Ishikawa (cell line): ENCODE measurements around the gene CPVL.

Source experiments
- CEBPB ChIP-seq: IDR thresholded peaks from 2 replicates; pipeline ENCODE4 v1.6.1; 2012
- CREB1 ChIP-seq: IDR thresholded peaks from 2 replicates; pipeline ENCODE4 v1.6.1; 2012; ENCODE audit warnings: low read depth
- EGR1 ChIP-seq: IDR thresholded peaks from 2 replicates; pipeline ENCODE4 v1.6.1; 2012
- EP300 ChIP-seq: IDR thresholded peaks from 2 replicates; pipeline ENCODE4 v1.6.1; 2012; ENCODE audit warnings: borderline replicate concordance
- FOXM1 ChIP-seq: IDR thresholded peaks from 2 replicates; pipeline ENCODE4 v1.6.1; 2012; ENCODE audit warnings: low read depth, borderline replicate concordance
- MAX ChIP-seq: IDR thresholded peaks from 2 replicates; pipeline ENCODE4 v1.6.1; 2012
- NFIC ChIP-seq: IDR thresholded peaks from 2 replicates; pipeline ENCODE4 v1.6.1; 2012
- RAD21 ChIP-seq: IDR thresholded peaks from 2 replicates; pipeline ENCODE4 v1.6.1; 2012; ENCODE audit warnings: low read depth
- REST ChIP-seq: IDR thresholded peaks from 2 replicates; pipeline ENCODE4 v1.6.1; 2012; ENCODE audit warnings: low read depth, mild to moderate bottlenecking
- TAF1 ChIP-seq: IDR thresholded peaks from 2 replicates; pipeline ENCODE4 v1.6.1; 2012; ENCODE audit warnings: low read depth, mild to moderate bottlenecking
- TCF12 ChIP-seq: IDR thresholded peaks from 2 replicates; pipeline ENCODE4 v1.6.1; 2012; ENCODE audit warnings: low read depth
- TEAD4 ChIP-seq: IDR thresholded peaks from 2 replicates; pipeline ENCODE4 v1.6.1; 2012
- USF1 ChIP-seq: IDR thresholded peaks from 2 replicates; pipeline ENCODE4 v1.6.1; 2012
- YY1 ChIP-seq: IDR thresholded peaks from 2 replicates; pipeline ENCODE4 v1.6.1; 2012; ENCODE audit warnings: low read depth
- ZBTB7A ChIP-seq: IDR thresholded peaks from 2 replicates; pipeline ENCODE4 v1.6.1; 2012; ENCODE audit warnings: low read depth

The CPVL gene

GRCh38 chr7:29077854-29078253, 68.5 kb downstream of the CPVL start:
- TF ChIP-seq REST (no peak), EGR1 (no peak), MAX (no peak), ZBTB7A (no peak), FOXM1 (no peak), CREB1 (no peak), USF1 (no peak), TAF1 (no peak), YY1 (no peak), TCF12 (no peak), EP300 (no peak), NFIC (no peak), RAD21 (no peak), TEAD4 (no peak), CEBPB (no peak)

GRCh38 chr7:29077176-29077575, 69.2 kb downstream of the CPVL start:
- TF ChIP-seq REST (no peak), CREB1 (no peak), EGR1 (no peak), YY1 (no peak), CEBPB (no peak), TCF12 (no peak), TAF1 (no peak), USF1 (no peak), NFIC (no peak), RAD21 (no peak), ZBTB7A (no peak)

GRCh38 chr7:29076631-29077030, 69.7 kb downstream of the CPVL start:
- TF ChIP-seq MAX (no peak), EGR1 (no peak), FOXM1 (no peak), REST (no peak), TCF12 (no peak), RAD21 (no peak), NFIC (no peak)

- TF ChIP-seq REST (no peak), CREB1 (no peak), EGR1 (no peak), USF1 (no peak), EP300 (no peak), MAX (no peak), CEBPB (no peak), YY1 (no peak), TAF1 (no peak), FOXM1 (no peak), ZBTB7A (no peak), TCF12 (no peak), TEAD4 (no peak), NFIC (no peak), RAD21 (no peak)
Observed at GRCh38 chr7:29075606-29076005, 70.7 kb downstream of the CPVL start.
